Inflammatory macrophage treated with lipopolysaccharide for 1 hour (primary cell): ENCODE data around the gene PRCP.

Experiments
- DNase-seq, 2 donors: peaks; one replicate each; pipeline ENCODE4 v3.0.0-alpha.2; 2020 to 2022

Gene PRCP

DNA sequence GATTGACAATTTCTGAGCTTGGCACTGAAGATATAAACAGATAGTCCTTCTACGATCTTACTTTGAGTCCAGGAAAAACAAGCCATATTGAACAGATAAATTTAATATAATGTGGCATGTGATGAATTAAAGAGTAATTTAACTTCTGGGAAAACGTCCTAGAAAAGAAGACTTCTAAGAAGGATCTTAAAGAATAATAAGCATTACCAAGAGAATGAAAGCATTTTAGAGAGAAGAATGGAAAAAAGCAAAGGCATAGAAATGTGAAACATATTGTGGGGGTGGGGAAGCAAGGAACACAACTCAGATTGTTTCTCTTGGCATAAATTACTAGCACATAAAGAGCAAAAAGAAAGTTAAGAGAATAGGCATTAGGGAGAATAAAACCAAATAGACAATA lies 6.7 kb upstream of the PRCP start:
- DNase-seq = no peak

DNA sequence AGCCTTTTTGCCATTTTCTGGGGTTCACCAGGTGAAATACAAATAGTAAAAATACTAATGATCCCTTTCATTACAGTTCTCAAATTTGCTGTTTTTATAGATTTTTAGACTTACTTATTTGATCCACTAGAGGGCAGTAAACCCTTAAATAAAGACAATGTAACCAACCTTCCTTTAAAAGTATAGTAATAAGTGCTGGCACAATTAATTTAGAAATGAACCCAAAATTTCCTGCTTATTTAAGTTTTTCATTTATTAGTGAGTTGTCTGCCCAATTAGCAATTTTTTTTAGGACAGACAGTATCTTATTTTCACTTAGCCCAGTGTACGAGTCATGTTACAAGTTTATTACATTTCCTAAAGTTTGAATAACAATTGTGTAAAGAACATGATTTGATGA lies 6.0 kb upstream of the PRCP start:
- peak; percentile 53 to 55 for DNase-seq

DNA sequence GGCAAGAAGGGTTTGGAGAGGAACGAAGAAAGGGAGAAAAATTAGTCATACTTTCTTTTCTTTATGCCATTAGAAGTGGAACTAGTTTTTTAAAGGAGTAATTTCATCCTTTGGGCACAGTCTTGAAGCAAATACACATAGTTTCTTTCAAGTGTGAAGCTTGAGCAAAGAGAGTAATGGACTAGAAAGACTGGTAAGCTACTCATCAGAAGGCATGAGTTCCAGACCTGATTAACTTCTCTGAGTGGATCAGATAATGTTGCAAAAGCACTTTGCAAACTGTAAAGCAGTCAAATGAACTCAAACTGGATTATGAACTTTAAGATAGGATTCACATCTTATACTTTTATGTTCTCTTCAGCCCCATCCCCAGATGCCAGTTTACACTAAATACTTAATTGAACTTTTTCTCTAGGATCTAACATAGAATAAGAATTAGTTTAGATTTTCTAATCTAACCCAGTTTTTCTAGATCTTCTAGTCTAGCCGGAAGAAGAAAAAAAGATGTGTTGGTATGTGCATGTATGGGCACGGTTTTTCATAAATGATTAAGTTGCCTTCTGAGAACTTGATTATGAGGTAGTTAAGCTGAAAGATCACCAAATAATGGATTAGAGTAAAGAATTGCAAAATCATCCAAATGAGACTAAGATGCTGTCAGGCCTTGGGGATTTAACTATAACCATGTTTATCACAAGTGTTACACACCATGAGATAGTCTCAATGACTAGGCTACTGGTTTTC lies 3.8 kb upstream of the PRCP start:
- DNase-seq = no peak

- no peak for DNase-seq
These were observed 2.6 kb upstream of the PRCP start for GRCh38 chr11:82902880-82903279.

GRCh38 chr11:82901922-82902485 lies 1.8 kb upstream of the PRCP start:
- no peak for DNase-seq

- peak; percentile 89 to 94 for DNase-seq
These were observed 1.1 kb upstream of the PRCP start, which contains the start of gene DDIAS for GRCh38 chr11:82901165-82901921. DDIAS (plus strand) TSS chr11:82901736; CDS start chr11:82914739, 13,003 bp downstream.

DNA sequence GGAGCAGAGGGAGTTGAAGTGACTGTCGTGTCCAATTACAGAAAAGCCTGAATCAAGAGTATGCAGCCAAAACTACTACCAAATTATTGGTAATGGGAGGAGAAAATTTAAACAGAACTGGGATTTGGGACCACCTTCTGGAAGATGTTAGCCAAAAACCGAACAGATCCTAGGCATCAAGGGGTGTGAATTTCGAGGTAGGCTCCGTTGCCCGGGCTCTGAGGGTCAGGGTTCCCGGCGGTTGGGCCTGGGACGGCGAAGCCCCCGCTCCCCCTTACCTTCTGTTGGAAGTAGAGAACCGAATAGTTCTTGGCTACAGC lies 313 bp downstream of the PRCP start:
- DNase-seq = no peak

GRCh38 chr11:82899186-82899820 lies 927 bp downstream of the PRCP start:
- DNase-seq = no peak

- no peak for DNase-seq
These were observed 2.0 kb downstream of the PRCP start for GRCh38 chr11:82898241-82898640.

DNA sequence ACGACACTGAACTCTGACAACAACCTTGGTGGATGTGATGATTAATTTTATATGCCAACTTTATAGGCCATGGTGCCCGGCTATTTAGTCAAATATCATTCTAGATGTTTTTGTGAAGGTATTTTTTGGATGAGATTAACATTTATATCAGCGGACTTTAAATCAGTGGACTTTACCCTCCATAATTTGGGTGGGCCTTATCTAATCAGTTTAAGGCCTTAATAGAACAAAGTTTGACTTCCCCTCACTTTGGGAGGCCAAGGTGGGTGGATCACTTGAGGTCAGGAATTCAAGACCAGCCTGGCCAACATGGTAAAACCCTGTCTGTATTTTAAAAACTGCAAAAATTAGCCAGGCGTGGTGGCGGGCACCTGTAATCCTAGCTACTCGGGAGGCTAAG lies 4.0 kb downstream of the PRCP start:
- DNase-seq = no peak

- DNase-seq = peak; percentile 57 to 71
These were observed 4.7 kb downstream of the PRCP start for GRCh38 chr11:82895437-82896091.

DNA sequence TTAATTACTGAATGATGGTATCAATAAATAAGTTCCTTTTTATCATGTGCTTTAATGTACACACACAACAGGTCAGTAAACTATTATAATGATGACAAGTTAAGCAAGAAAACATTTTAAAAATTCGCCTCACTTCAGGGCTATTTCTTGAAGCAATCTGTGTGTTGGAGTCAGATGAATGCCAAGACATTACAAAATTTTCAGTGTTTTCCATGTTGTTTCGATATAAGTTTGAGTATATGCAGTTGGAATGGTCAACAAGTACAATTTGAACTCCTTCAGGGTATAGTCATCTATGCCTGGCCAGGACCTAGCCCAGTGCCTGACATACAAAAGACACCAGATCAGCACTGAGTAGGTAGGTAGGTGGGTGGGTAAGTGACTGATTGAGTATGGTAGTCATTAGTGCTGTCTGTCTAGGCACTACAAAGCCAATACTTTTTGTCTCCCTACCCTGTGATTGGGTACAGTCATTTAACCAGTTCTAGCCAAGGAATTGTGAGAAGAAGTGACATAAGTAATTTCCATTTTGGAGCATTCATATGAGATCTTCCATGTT lies 7.5 kb downstream of the PRCP start:
- DNase-seq = no peak

DNA sequence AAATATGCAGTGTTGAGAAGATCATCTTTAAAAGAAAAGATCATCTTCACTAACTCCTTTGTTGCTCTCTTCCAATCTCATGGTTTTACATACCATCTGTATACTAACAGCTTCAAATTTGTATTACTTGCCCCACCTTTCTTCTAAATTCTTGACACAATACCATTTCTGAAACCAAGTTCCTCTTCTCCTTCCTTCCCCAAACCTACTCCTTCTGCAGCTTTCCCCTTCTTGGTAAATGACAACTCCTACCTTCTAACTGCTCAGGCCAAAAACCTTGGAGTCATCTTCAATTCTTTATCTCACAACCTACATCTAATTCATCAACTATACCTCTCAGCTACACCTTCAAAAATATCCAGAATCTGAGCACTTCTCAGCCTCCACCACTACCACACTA lies 9.3 kb downstream of the PRCP start:
- DNase-seq = peak; percentile 40 to 46

DNA sequence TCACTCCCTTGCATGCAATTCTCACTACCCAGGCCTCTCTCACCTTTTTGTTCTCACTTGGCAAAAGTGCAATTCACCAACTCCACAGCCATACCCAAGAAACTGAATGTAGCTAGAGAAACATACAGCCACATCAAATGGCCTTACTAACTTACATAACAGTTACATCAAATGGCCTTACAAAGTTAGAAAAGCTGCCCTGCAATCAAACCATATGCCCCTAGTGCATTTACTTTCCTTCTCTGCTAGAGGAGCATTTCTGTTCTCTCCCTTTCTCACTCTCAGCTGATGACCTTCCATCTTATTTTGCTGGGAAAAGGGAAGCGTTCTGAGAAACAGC lies 10.3 kb downstream of the PRCP start:
- no peak for DNase-seq

GRCh38 chr11:82889133-82890001 lies 10.9 kb downstream of the PRCP start:
- peak; percentile 52 to 71 for DNase-seq

DNA sequence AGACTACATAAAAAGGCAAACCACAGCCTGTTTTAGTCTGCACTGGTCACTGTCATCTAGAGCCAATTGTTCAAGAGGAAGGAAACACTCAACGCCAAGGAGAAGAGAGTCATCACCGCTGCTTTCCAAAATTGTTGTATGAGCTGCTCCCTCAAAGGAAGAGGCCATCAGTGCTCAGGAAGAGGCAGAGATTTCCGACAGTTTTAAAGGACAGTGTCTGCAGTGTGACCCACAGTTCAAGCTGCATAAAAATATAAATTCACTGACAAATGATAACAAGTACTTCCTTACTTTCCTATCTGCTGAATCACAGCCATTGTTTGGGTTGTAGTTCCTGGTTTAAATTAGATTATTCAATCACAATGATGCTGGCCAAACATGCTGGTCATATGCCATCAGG lies 16.4 kb downstream of the PRCP start:
- no peak for DNase-seq

- DNase-seq = no peak
These were observed 25.3 kb downstream of the PRCP start for GRCh38 chr11:82874646-82875523.

GRCh38 chr11:82873919-82874333 lies 26.3 kb downstream of the PRCP start:
- no peak for DNase-seq

DNA sequence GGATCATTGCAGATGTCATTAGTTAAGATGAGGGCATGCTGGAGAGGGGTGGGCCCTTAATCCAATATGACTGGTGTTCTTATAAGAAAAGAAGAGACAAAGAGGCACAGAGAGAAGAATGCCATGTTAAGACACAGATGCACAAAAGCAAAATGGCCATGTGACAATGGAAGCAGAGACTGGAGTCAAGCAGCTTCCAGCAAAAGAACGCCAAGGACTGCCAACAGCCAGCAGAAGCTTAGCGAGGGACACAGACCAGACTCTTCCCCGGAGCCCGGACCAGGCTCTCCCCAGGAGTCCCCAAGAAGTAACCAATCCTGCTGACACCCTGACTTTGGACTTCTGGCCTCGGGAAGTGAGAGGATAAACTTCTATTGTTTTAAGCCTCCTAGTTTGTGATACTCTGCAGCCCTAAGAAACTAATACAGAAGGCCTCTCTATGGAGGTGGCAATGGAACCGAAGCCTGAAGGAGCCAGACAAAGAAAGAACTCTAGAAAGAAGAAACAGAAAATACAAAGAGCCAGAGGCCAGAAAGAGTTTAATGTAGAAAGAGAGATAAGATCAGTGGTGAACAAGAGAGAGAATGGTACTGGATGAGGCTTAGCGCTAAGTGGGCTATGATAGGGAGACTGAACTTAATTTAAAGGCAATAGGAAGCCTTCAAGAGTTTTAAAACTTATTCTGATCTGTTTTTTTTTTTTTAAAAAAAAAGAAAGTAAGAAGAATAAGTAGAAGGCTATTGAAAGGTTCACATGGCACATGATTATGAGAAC lies 27.7 kb downstream of the PRCP start:
- no peak for DNase-seq

GRCh38 chr11:82871646-82872045 lies 28.6 kb downstream of the PRCP start:
- no peak for DNase-seq
